SK-N-SH (cell line): Measurements from ENCODE around the gene ENOX1. TPM values are rescaled to one million over a fixed set of nuclear protein-coding genes. Genes with fewer than 3 reads are reported as not detected.

Source experiments
- CTCF ChIA-PET: fragments of 300-600, 350-600 bp; formaldehyde crosslinking; extraction: SDS; loops from one replicate; lab custom pipeline; 2021; lab: Yijun Ruan, JAX
- POLR2A ChIA-PET: fragments of 350-600 bp; sonication (Branson Sonifier 250); formaldehyde crosslinking; extraction: SDS; loops from one replicate; lab custom pipeline; 2020; ENCODE audit warnings: antibody characterized with exemption, inconsistent platforms; lab: Yijun Ruan, JAX
- DNase-seq: peaks from one replicate; pipeline ENCODE4 v3.0.0; 2012
- H2AFZ ChIP-seq: fragments of 200-600 bp; sonication (generic); 2 replicates; pipeline ENCODE4 v1.8.1; 2016; ENCODE audit warnings: antibody characterized with exemption, mild to moderate bottlenecking, low read depth
- H3F3A ChIP-seq: fragments of 200-600 bp; sonication (generic); replicated peaks from 2 replicates; pipeline ENCODE3; 2016; ENCODE audit warnings: antibody characterized with exemption, mild to moderate bottlenecking; ENCODE audit not compliant: insufficient read depth
- H3K27ac ChIP-seq, 2 experiments: fragments of 200-500 bp in 1 of 2; fragments of 200-600 bp in 1 of 2; sonication (Bioruptor generic) in 1 of 2; sonication (generic), shearing (Covaris generic) in 1 of 2; 2 replicates each; pipeline versions ENCODE4 v1.5.1 to v1.6.1; 2014 to 2016; ENCODE audit warnings: low read depth in 2 of 2, inconsistent platforms in 1 of 2, low read length in 1 of 2, mild to moderate bottlenecking in 1 of 2, mixed read lengths in 1 of 2
- H3K27me3 ChIP-seq: fragments of 200-600 bp; sonication (generic), shearing (Covaris generic); 2 replicates; pipeline ENCODE4 v1.6.1; 2016; ENCODE audit warnings: mixed run types; ENCODE audit not compliant: insufficient read depth
- H3K36me3 ChIP-seq, 2 experiments: fragments of 200-500 bp in 1 of 2; fragments of 200-600 bp in 1 of 2; sonication (Bioruptor generic) in 1 of 2; sonication (generic) in 1 of 2; replicated peaks in 1 of 2; 2 replicates each; pipeline versions ENCODE3 to v1.5.1; 2014 to 2016; ENCODE audit warnings: low read length in 1 of 2, mild to moderate bottlenecking in 1 of 2; ENCODE audit not compliant: insufficient read depth in 2 of 2, control insufficient read depth in 1 of 2
- H3K4me1 ChIP-seq, 2 experiments: fragments of 200-500 bp in 1 of 2; fragments of 200-600 bp in 1 of 2; sonication (Bioruptor generic) in 1 of 2; sonication (generic), shearing (Covaris generic) in 1 of 2; 2 replicates each; pipeline versions ENCODE4 v1.5.1 to v1.6.1; 2014 to 2016; ENCODE audit warnings: low read depth in 1 of 2, low read length in 1 of 2, mixed run types in 1 of 2; ENCODE audit not compliant: insufficient read depth in 2 of 2, control insufficient read depth in 1 of 2
- H3K4me2 ChIP-seq: fragments of 200-600 bp; sonication (generic), shearing (Covaris generic); 2 replicates; pipeline ENCODE4 v1.6.1; 2017; ENCODE audit warnings: mixed run types
- H3K4me3 ChIP-seq, 2 experiments: fragments of 200-500 bp in 1 of 2; fragments of 200-600 bp in 1 of 2; sonication (Bioruptor generic) in 1 of 2; sonication (generic), shearing (Covaris generic) in 1 of 2; 2 replicates each; pipeline versions ENCODE4 v1.5.1 to v1.8.1; 2014 to 2016; ENCODE audit warnings: low read depth in 2 of 2, inconsistent platforms in 1 of 2, low read length in 1 of 2, mild to moderate bottlenecking in 1 of 2, mixed read lengths in 1 of 2, moderate library complexity in 1 of 2
- H3K79me2 ChIP-seq: fragments of 200-600 bp; sonication (generic); 2 replicates; pipeline ENCODE4 v1.8.1; 2017; ENCODE audit warnings: mild to moderate bottlenecking; ENCODE audit not compliant: insufficient read depth
- H3K9ac ChIP-seq: fragments of 200-600 bp; sonication (generic); 2 replicates; pipeline ENCODE4 v1.6.1; 2017; ENCODE audit warnings: mixed run types
- H3K9me2 ChIP-seq: fragments of 200-600 bp; sonication (generic); 2 replicates; pipeline ENCODE4 v1.6.1; 2017; ENCODE audit warnings: mixed run types
- H3K9me3 ChIP-seq: fragments of 200-600 bp; sonication (generic); 2 replicates; pipeline ENCODE4 v1.6.1; 2017; ENCODE audit warnings: mixed run types, mild to moderate bottlenecking, moderate library complexity
- H4K20me1 ChIP-seq: fragments of 200-600 bp; sonication (generic); 2 replicates; pipeline ENCODE4 v1.6.1; 2017; ENCODE audit warnings: mild to moderate bottlenecking, mixed run types; ENCODE audit not compliant: insufficient read depth
- CTCF ChIP-seq: fragments of 200-600 bp; sonication (generic); IDR thresholded peaks from 2 replicates; pipeline ENCODE4 v1.6.1; 2017; ENCODE audit warnings: antibody characterized with exemption, mild to moderate bottlenecking, moderate library complexity
- EZH2phosphoT487 ChIP-seq: fragments of 200-600 bp; sonication (generic); IDR thresholded peaks from 2 replicates; pipeline ENCODE4 v1.6.1; 2017; ENCODE audit warnings: low read depth, mixed run types, mild to moderate bottlenecking, antibody characterized with exemption, moderate library complexity, borderline replicate concordance
- FOSL2 ChIP-seq: IDR thresholded peaks from 2 replicates; pipeline ENCODE4 v1.4.0; 2012; ENCODE audit warnings: low read depth, mild to moderate bottlenecking, moderate library complexity, borderline replicate concordance
- FOXM1 ChIP-seq: IDR thresholded peaks from 2 replicates; pipeline ENCODE4 v1.4.0; 2012; ENCODE audit warnings: low read depth, mild to moderate bottlenecking
- GABPA ChIP-seq: IDR thresholded peaks from 2 replicates; pipeline ENCODE4 v1.4.0; 2012; ENCODE audit warnings: low read depth, mild to moderate bottlenecking
- GATA2 ChIP-seq: sonication (generic); formaldehyde crosslinking; IDR thresholded peaks from 2 replicates; pipeline ENCODE4 v1.5.0; 2020; ENCODE audit warnings: mild to moderate bottlenecking, missing genetic modification reagents
- MXI1 ChIP-seq: IDR thresholded peaks from 2 replicates; pipeline ENCODE4 v1.6.1; 2012; ENCODE audit warnings: mild to moderate bottlenecking, low read depth, low read length, improper control_type of control experiment
- POLR2AphosphoS5 ChIP-seq: IDR thresholded peaks from 2 replicates; pipeline ENCODE4 v1.6.1; 2012; ENCODE audit warnings: low read depth, low read length
- RAD21 ChIP-seq: IDR thresholded peaks from 2 replicates; pipeline ENCODE4 v1.6.1; 2012; ENCODE audit warnings: mild to moderate bottlenecking, low read length
- RXRA ChIP-seq: IDR thresholded peaks from 2 replicates; pipeline ENCODE4 v1.4.0; 2012; ENCODE audit warnings: low read depth, mild to moderate bottlenecking, borderline replicate concordance
- SIN3A ChIP-seq: IDR thresholded peaks from 2 replicates; pipeline ENCODE4 v1.6.1; 2012; ENCODE audit warnings: low read depth, mild to moderate bottlenecking, low read length, moderate library complexity, borderline replicate concordance
- SMC3 ChIP-seq: IDR thresholded peaks from 2 replicates; pipeline ENCODE4 v1.6.1; 2012; ENCODE audit warnings: low read depth, low read length, improper control_type of control experiment
- TCF12 ChIP-seq: IDR thresholded peaks from 2 replicates; pipeline ENCODE4 v1.4.0; 2012
- USF1 ChIP-seq: IDR thresholded peaks from 2 replicates; pipeline ENCODE4 v1.4.0; 2012; ENCODE audit warnings: low read depth, borderline replicate concordance
- USF2 ChIP-seq: fragments of 150-350 bp; IDR thresholded peaks from 2 replicates; pipeline ENCODE4 v1.6.1; 2017; ENCODE audit warnings: antibody characterized with exemption, low read length, low read depth, borderline replicate concordance
- WGBS: methylation state at CpG from one replicate; pipeline ENCODE4 v1.1.6; 2017; ENCODE audit warnings: low lambda C conversion rate; 5-methylcytosine and 5-hydroxymethylcytosine counted together
- polyA plus RNA-seq, 3 experiments: library from polyadenylated mRNA; depleted of rRNA; stranded (reverse); fragments of >200 nt; gene quantifications; 2 replicates each; pipeline ENCODE4 v1.2.3, GENCODE V29; 2012
- TF ChIP-seq, protein P1 (sequence below): IDR thresholded peaks from 2 replicates; pipeline ENCODE4 v1.6.1; 2012; ENCODE audit warnings: mild to moderate bottlenecking, low read depth, low read length, moderate library complexity
- TF ChIP-seq, protein P2 (sequence below): IDR thresholded peaks from 2 replicates; pipeline ENCODE4; 2012

Gene ENOX1
- polyA plus RNA-seq, 1 of the 3 experiments (the other 2 are of a cell fraction), result 5.8 TPM

DNA sequence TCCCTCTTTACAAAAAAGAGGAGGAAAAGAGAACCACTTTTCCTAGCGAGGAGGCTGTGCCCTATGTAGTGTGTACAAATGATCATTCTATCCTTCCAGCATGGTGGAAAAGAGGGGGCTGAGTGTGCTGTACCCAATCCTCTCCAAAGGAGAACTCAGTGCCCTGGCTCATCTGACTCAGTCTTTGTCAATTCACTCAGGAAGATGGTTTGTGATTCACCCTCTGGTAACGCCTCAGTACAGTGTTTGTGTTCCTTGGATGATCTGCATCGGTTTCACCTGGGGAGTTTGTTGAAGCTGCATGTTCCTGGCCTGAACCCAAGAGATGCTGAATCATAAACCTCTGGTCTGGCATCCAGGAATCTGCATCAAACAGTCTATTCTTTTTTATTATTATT is 18.3 kb upstream of the ENOX1 start (continued):
- TF ChIP-seq FOSL2, result peak; percentile 95
- peak; percentile 18; the same call in 1 of the 2 replicates for TF ChIP-seq RXRA
- no peak for TF ChIP-seq USF1
- no peak for TF ChIP-seq SIN3A
- TF ChIP-seq, all 33 proteins: peak for 14

DNA sequence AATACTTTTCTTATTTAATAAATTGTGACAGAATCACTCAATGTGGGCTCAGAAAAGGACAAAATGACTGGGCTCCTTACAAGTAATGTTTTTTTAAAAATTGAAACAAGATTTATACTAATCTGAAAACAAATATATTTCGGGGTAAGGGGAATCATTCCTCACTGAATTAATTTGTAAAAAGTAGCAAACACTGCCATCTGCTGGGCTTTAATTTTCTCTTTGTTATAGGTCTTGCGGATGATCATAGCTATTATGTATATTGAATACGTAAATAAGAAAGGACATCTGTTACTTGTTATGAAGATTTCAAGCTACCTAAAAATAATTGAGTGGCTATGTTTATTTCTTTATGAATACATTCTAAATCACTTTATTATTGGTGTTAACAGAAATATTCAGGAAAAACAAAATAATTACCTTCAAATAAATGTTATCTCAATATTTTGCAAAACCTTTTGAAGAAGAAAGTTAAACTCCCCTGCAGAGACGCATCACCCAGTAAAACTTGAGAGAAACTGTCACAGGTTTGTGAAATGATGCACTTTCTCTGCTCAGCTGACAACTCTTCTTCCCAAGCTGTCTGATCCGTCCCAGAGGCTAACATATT is 17.8 kb upstream of the ENOX1 start:
- peak; percentile 66 for DNase-seq
- Histone ChIP-seq H3K27me3 (no peaks in the 10 kb centered on the region), H3K4me3 (peak overlapping the region; percentile 27 to 57; a peak in 3 of 4 replicates), H3K27ac (peak overlapping the region; percentile 68 to 85), H2AFZ (peak overlapping the region; percentile 26; the same call in 1 of the 2 replicates), H3K4me1 (peaks cover 4 to 7% of the 10 kb centered on the region in 2 experiments; a peak in 3 of 4 replicates), H4K20me1 (no peaks in the 10 kb centered on the region), H3K36me3 (no peaks in the 10 kb centered on the region), H3K9me2 (no peaks in the 10 kb centered on the region), H3K79me2 (no peaks in the 10 kb centered on the region), H3K9ac (peak overlapping the region; percentile 55), H3F3A (peaks cover 10% of the 10 kb centered on the region), H3K4me2 (peak overlapping the region; percentile 77), H3K9me3 (no peaks in the 10 kb centered on the region)
- CTCF ChIA-PET, result interaction anchor here (0.5 to 3.9 kb wide), 49 partner anchors 10 to 1214 kb away, joined by 3 to 50 read pairs (median 4); no protein-coding TSS in a partner anchor
- no peak for TF ChIP-seq USF2
- TF ChIP-seq MXI1, result no peak
- TF ChIP-seq, protein P1, sequence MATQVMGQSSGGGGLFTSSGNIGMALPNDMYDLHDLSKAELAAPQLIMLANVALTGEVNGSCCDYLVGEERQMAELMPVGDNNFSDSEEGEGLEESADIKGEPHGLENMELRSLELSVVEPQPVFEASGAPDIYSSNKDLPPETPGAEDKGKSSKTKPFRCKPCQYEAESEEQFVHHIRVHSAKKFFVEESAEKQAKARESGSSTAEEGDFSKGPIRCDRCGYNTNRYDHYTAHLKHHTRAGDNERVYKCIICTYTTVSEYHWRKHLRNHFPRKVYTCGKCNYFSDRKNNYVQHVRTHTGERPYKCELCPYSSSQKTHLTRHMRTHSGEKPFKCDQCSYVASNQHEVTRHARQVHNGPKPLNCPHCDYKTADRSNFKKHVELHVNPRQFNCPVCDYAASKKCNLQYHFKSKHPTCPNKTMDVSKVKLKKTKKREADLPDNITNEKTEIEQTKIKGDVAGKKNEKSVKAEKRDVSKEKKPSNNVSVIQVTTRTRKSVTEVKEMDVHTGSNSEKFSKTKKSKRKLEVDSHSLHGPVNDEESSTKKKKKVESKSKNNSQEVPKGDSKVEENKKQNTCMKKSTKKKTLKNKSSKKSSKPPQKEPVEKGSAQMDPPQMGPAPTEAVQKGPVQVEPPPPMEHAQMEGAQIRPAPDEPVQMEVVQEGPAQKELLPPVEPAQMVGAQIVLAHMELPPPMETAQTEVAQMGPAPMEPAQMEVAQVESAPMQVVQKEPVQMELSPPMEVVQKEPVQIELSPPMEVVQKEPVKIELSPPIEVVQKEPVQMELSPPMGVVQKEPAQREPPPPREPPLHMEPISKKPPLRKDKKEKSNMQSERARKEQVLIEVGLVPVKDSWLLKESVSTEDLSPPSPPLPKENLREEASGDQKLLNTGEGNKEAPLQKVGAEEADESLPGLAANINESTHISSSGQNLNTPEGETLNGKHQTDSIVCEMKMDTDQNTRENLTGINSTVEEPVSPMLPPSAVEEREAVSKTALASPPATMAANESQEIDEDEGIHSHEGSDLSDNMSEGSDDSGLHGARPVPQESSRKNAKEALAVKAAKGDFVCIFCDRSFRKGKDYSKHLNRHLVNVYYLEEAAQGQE, result no peak
- no peak for TF ChIP-seq TCF12
- TF ChIP-seq FOSL2, result no peak
- TF ChIP-seq POLR2AphosphoS5, result no peak
- peak; percentile 76 for TF ChIP-seq CTCF
- TF ChIP-seq SMC3, result peak; percentile 59
- no peak for TF ChIP-seq GATA2 (CRISPR knock-in tag)
- TF ChIP-seq GABPA, result no peak
- no peak for TF ChIP-seq EZH2phosphoT487
- peak; percentile 86 for TF ChIP-seq RAD21
- no peak for TF ChIP-seq FOXM1
- TF ChIP-seq, protein P2, sequence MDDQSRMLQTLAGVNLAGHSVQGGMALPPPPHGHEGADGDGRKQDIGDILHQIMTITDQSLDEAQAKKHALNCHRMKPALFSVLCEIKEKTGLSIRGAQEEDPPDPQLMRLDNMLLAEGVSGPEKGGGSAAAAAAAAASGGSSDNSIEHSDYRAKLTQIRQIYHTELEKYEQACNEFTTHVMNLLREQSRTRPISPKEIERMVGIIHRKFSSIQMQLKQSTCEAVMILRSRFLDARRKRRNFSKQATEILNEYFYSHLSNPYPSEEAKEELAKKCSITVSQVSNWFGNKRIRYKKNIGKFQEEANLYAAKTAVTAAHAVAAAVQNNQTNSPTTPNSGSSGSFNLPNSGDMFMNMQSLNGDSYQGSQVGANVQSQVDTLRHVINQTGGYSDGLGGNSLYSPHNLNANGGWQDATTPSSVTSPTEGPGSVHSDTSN, result 0 out of 2 replicates have a peak, but pooled peaks have one; percentile 29
- WGBS, result 12% methylated on average over 5 of the region's 5 CpGs
- POLR2A ChIA-PET, result no interaction called here
